ENCODE measurements around the gene AGAP3. TPM values are rescaled to one million over a fixed set of nuclear protein-coding genes. Genes with fewer than 3 reads are reported as not detected.

AGAP3 gene
- total RNA-seq, 1 experiment from 2014 or later: 126 TPM

DNA sequence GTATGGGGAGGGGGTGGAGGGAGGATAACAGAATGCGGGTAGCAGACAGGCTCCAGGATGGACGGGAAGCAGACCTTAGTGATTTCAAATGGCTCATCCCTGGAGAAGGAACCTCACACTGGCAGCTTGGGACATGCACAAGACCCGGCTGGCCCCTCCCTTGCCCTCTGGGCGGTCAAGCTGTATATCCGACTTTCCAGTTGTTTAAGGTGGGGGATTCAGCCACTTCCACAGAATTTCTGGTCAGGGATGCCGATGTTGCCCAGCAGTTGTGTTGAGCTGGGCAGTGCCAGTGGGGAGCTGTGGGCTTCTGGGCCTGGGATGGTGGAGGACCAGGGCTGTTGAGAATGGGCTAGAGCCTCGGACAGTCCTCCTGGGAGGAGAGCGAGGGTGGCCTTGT, 42.4 kb downstream of the AGAP3 start:
- Histone ChIP-seq H3K79me2 (ENCODE audit: insufficient read depth, low read length) (peaks cover 6% of the 10 kb centered on the region; the same call in 1 of the 2 replicates), H3K4me1 (ENCODE audit: control insufficient read depth in 1 of 2, insufficient read depth in 2 of 2, low read length in 2 of 2) (peaks cover 0 to 4% of the 10 kb centered on the region in 2 experiments; a peak in 1 of 4 replicates), H3K9ac (ENCODE audit: low read length) (no peak overlapping the region), H4K20me1 (ENCODE audit: insufficient read depth) (no peaks in the 10 kb centered on the region), H2AFZ (ENCODE audit: low read depth, low read length, poor library complexity, severe bottlenecking) (no peak overlapping the region), H3K27me3 (ENCODE audit: insufficient read depth, low read length) (no peaks in the 10 kb centered on the region), H3K4me3 (replicated peaks in 1 of 2; ENCODE audit: low read depth in 1 of 2, low read length in 2 of 2) (no peak overlapping the region), H3K4me2 (ENCODE audit: low read length) (no peak overlapping the region), H3K27ac (ENCODE audit: low read depth, low read length) (no peak overlapping the region), H3K9me3 (ENCODE audit: control insufficient read depth in 1 of 2, insufficient read depth in 1 of 2, low read depth in 1 of 2, low read length in 2 of 2) (no peaks in the 10 kb centered on the region), H3K36me3 (ENCODE audit: control insufficient read depth in 1 of 2, insufficient read depth in 2 of 2, low read length in 2 of 2) (peaks cover 18 to 24% of the 10 kb centered on the region in 2 experiments; a peak in 3 of 4 replicates), H3K9me2 (ENCODE audit: insufficient read depth) (no peaks in the 10 kb centered on the region)
- no peak for ATAC-seq
- DNase-seq (ENCODE audit: low read depth, low spot score): no peak
- no peak for TF ChIP-seq FOSL1 (IDR thresholded peaks at IDR 0.05; ENCODE audit: low read depth)
- no peak for TF ChIP-seq SRF (IDR thresholded peaks at IDR 0.05; ENCODE audit: low read depth)
- TF ChIP-seq CBX3 (IDR thresholded peaks at IDR 0.05; ENCODE audit: low read depth): no peak
- no peak for TF ChIP-seq SP1 (IDR thresholded peaks at IDR 0.05; ENCODE audit: low read depth)
- TF ChIP-seq, protein P1, sequence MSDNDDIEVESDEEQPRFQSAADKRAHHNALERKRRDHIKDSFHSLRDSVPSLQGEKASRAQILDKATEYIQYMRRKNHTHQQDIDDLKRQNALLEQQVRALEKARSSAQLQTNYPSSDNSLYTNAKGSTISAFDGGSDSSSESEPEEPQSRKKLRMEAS (IDR thresholded peaks at IDR 0.05): no peak
- no peak for TF ChIP-seq YY1 (IDR thresholded peaks at IDR 0.05; ENCODE audit: extremely low read depth, insufficient replicate concordance, low read depth, low read length)
- TF ChIP-seq JUND (IDR thresholded peaks at IDR 0.05): no peak
- no peak for TF ChIP-seq EGR1 (IDR thresholded peaks at IDR 0.05; ENCODE audit: low read depth)
- TF ChIP-seq, protein P2, sequence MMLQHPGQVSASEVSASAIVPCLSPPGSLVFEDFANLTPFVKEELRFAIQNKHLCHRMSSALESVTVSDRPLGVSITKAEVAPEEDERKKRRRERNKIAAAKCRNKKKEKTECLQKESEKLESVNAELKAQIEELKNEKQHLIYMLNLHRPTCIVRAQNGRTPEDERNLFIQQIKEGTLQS (IDR thresholded peaks at IDR 0.05): no peak
- no peak for TF ChIP-seq CEBPB (IDR thresholded peaks at IDR 0.05; ENCODE audit: low read depth)
- TF ChIP-seq EZH2phosphoT487 (IDR thresholded peaks at IDR 0.05; ENCODE audit: borderline replicate concordance): no peak
- TF ChIP-seq, protein P3, sequence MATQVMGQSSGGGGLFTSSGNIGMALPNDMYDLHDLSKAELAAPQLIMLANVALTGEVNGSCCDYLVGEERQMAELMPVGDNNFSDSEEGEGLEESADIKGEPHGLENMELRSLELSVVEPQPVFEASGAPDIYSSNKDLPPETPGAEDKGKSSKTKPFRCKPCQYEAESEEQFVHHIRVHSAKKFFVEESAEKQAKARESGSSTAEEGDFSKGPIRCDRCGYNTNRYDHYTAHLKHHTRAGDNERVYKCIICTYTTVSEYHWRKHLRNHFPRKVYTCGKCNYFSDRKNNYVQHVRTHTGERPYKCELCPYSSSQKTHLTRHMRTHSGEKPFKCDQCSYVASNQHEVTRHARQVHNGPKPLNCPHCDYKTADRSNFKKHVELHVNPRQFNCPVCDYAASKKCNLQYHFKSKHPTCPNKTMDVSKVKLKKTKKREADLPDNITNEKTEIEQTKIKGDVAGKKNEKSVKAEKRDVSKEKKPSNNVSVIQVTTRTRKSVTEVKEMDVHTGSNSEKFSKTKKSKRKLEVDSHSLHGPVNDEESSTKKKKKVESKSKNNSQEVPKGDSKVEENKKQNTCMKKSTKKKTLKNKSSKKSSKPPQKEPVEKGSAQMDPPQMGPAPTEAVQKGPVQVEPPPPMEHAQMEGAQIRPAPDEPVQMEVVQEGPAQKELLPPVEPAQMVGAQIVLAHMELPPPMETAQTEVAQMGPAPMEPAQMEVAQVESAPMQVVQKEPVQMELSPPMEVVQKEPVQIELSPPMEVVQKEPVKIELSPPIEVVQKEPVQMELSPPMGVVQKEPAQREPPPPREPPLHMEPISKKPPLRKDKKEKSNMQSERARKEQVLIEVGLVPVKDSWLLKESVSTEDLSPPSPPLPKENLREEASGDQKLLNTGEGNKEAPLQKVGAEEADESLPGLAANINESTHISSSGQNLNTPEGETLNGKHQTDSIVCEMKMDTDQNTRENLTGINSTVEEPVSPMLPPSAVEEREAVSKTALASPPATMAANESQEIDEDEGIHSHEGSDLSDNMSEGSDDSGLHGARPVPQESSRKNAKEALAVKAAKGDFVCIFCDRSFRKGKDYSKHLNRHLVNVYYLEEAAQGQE (IDR thresholded peaks at IDR 0.05; ENCODE audit: low read depth): no peak
- TF ChIP-seq TCF7L2 (IDR thresholded peaks at IDR 0.05; ENCODE audit: borderline replicate concordance, extremely low read depth, insufficient read depth, insufficient read length): no peak
- TF ChIP-seq, protein P4, sequence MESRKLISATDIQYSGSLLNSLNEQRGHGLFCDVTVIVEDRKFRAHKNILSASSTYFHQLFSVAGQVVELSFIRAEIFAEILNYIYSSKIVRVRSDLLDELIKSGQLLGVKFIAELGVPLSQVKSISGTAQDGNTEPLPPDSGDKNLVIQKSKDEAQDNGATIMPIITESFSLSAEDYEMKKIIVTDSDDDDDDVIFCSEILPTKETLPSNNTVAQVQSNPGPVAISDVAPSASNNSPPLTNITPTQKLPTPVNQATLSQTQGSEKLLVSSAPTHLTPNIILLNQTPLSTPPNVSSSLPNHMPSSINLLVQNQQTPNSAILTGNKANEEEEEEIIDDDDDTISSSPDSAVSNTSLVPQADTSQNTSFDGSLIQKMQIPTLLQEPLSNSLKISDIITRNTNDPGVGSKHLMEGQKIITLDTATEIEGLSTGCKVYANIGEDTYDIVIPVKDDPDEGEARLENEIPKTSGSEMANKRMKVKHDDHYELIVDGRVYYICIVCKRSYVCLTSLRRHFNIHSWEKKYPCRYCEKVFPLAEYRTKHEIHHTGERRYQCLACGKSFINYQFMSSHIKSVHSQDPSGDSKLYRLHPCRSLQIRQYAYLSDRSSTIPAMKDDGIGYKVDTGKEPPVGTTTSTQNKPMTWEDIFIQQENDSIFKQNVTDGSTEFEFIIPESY (IDR thresholded peaks at IDR 0.05; ENCODE audit: extremely low read depth, insufficient replicate concordance, low read length): no peak
- TF ChIP-seq EZH2 (IDR thresholded peaks at IDR 0.05): no peak
- TF ChIP-seq POLR2AphosphoS5 (IDR thresholded peaks at IDR 0.05; ENCODE audit: low read depth, low read length): no peak
- TF ChIP-seq ZFX (IDR thresholded peaks at IDR 0.05): no peak
- TF ChIP-seq ZNF274 (IDR thresholded peaks at IDR 0.05; ENCODE audit: low read depth, low read length): no peak
- TF ChIP-seq, protein P5, sequence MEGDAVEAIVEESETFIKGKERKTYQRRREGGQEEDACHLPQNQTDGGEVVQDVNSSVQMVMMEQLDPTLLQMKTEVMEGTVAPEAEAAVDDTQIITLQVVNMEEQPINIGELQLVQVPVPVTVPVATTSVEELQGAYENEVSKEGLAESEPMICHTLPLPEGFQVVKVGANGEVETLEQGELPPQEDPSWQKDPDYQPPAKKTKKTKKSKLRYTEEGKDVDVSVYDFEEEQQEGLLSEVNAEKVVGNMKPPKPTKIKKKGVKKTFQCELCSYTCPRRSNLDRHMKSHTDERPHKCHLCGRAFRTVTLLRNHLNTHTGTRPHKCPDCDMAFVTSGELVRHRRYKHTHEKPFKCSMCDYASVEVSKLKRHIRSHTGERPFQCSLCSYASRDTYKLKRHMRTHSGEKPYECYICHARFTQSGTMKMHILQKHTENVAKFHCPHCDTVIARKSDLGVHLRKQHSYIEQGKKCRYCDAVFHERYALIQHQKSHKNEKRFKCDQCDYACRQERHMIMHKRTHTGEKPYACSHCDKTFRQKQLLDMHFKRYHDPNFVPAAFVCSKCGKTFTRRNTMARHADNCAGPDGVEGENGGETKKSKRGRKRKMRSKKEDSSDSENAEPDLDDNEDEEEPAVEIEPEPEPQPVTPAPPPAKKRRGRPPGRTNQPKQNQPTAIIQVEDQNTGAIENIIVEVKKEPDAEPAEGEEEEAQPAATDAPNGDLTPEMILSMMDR (IDR thresholded peaks at IDR 0.05 in 2 of 3, conservative IDR thresholded peaks at IDR 0.05 in 1 of 3; ENCODE audit: borderline replicate concordance in 1 of 3, insufficient read depth in 1 of 3, low read depth in 2 of 3, low read length in 2 of 3): no peak
- no peak for TF ChIP-seq SIN3A (IDR thresholded peaks at IDR 0.05; ENCODE audit: low read depth)
- intact Hi-C loops (cut with micrococcal nuclease): loop anchor here (10.0 kb wide), 1 partner anchor 116 kb away; the partner anchor contains the start of gene SMARCD3
- BruUV-seq (replicated peaks): no TSS peak
- CTCF ChIA-PET: no interaction called here
- RAD21 ChIA-PET (ENCODE audit: low non-redundant PET in 1 of 2, low total read pairs in 2 of 2, uncharacterized antibody in 2 of 2, unreplicated experiment in 2 of 2): no interaction called here
- POLR2A ChIA-PET: no interaction called here
